ENCODE data around the gene KLHL8. TPM values are rescaled to one million over a fixed set of nuclear protein-coding genes. Genes with fewer than 3 reads are reported as not detected.
A peak's percentile ranks its signal among the peaks of the same experiment; 100 is the strongest.

KLHL8 gene
- total and polyA plus RNA-seq, 9 donors, result 7.9 to 13.9 (median 11.2) TPM

GRCh38 chr4:87213421-87214075 lies 6.9 kb downstream of the KLHL8 start:
- Histone ChIP-seq H3K4me1 (ENCODE audit: control insufficient read depth, insufficient read depth, low read length) (no peaks in the 10 kb centered on the region), H3K36me3 (ENCODE audit: control insufficient read depth, insufficient read depth, low read length) (no peaks in the 10 kb centered on the region), H3K27me3 (ENCODE audit: control insufficient read depth, insufficient read depth, low read length) (no peaks in the 10 kb centered on the region), H3K4me3 (ENCODE audit: low read length) (no peak overlapping the region), H3K27ac (ENCODE audit: low read length) (no peak overlapping the region), H3K9me3 (replicated peaks; ENCODE audit: control insufficient read depth, low read depth, low read length) (no peaks in the 10 kb centered on the region)
- WGBS (ENCODE audit: insufficient coverage), result 80% methylated on average over 1 of the region's 5 CpGs
- no peak for DNase-seq

- Histone ChIP-seq H3K27ac (ENCODE audit: low read length) (no peak overlapping the region), H3K4me1 (ENCODE audit: control insufficient read depth, insufficient read depth, low read length) (no peaks in the 10 kb centered on the region), H3K4me3 (ENCODE audit: low read length) (no peak overlapping the region), H3K36me3 (ENCODE audit: control insufficient read depth, insufficient read depth, low read length) (peaks cover 2% of the 10 kb centered on the region), H3K27me3 (ENCODE audit: control insufficient read depth, insufficient read depth, low read length) (no peaks in the 10 kb centered on the region), H3K9me3 (replicated peaks; ENCODE audit: control insufficient read depth, low read depth, low read length) (no peaks in the 10 kb centered on the region)
- 59% methylated on average over 4 of the region's 5 CpGs for WGBS (ENCODE audit: insufficient coverage)
- DNase-seq, result no peak
These were observed 9.0 kb downstream of the KLHL8 start for GRCh38 chr4:87211249-87211952.

- H3K9me3 ChIP-seq (replicated peaks; ENCODE audit: control insufficient read depth, low read depth, low read length), result no peaks in the 10 kb centered on the region
- peak; percentile 29 for DNase-seq
- no peaks in the 10 kb centered on the region for H3K4me1 ChIP-seq (ENCODE audit: control insufficient read depth, insufficient read depth, low read length)
- no peak overlapping the region for H3K4me3 ChIP-seq (ENCODE audit: low read length)
- no peak overlapping the region for H3K27ac ChIP-seq (ENCODE audit: low read length)
- peaks cover 2% of the 10 kb centered on the region for H3K36me3 ChIP-seq (ENCODE audit: control insufficient read depth, insufficient read depth, low read length)
- H3K27me3 ChIP-seq (ENCODE audit: control insufficient read depth, insufficient read depth, low read length), result no peaks in the 10 kb centered on the region
- 71% methylated on average over 1 of the region's 6 CpGs for WGBS (ENCODE audit: insufficient coverage)
These were observed 10.7 kb downstream of the KLHL8 start for GRCh38 chr4:87209696-87210095.

- no peaks in the 10 kb centered on the region for H3K9me3 ChIP-seq (replicated peaks; ENCODE audit: control insufficient read depth, low read depth, low read length)
- no peaks in the 10 kb centered on the region for H3K4me1 ChIP-seq (ENCODE audit: control insufficient read depth, insufficient read depth, low read length)
- WGBS (ENCODE audit: insufficient coverage), result no CpG with 5 or more reads among the region's 3 CpGs
- peaks cover 2% of the 10 kb centered on the region for H3K36me3 ChIP-seq (ENCODE audit: control insufficient read depth, insufficient read depth, low read length)
- no peak for DNase-seq
- no peak overlapping the region for H3K4me3 ChIP-seq (ENCODE audit: low read length)
- no peak overlapping the region for H3K27ac ChIP-seq (ENCODE audit: low read length)
- H3K27me3 ChIP-seq (ENCODE audit: control insufficient read depth, insufficient read depth, low read length), result no peaks in the 10 kb centered on the region
These were observed 11.2 kb downstream of the KLHL8 start for GRCh38 chr4:87209182-87209581.

GRCh38 chr4:87204559-87204958 lies 15.9 kb downstream of the KLHL8 start:
- Histone ChIP-seq H3K4me1 (ENCODE audit: control insufficient read depth, insufficient read depth, low read length) (no peaks in the 10 kb centered on the region), H3K9me3 (replicated peaks; ENCODE audit: control insufficient read depth, low read depth, low read length) (peaks cover 2% of the 10 kb centered on the region), H3K36me3 (ENCODE audit: control insufficient read depth, insufficient read depth, low read length) (peaks cover 2% of the 10 kb centered on the region), H3K4me3 (ENCODE audit: low read length) (no peak overlapping the region), H3K27me3 (ENCODE audit: control insufficient read depth, insufficient read depth, low read length) (no peaks in the 10 kb centered on the region), H3K27ac (ENCODE audit: low read length) (no peak overlapping the region)
- no peak for DNase-seq
- 50% methylated on average over 1 of the region's 1 CpG for WGBS (ENCODE audit: insufficient coverage)

- H3K27me3 ChIP-seq (ENCODE audit: control insufficient read depth, insufficient read depth, low read length), result no peaks in the 10 kb centered on the region
These were observed 23.5 kb downstream of the KLHL8 start for GRCh38 chr4:87196927-87197326.

GRCh38 chr4:87196146-87196545 lies 24.3 kb downstream of the KLHL8 start:
- DNase-seq, result no peak
- H3K27ac ChIP-seq (ENCODE audit: low read length), result no peak overlapping the region
- H3K9me3 ChIP-seq (replicated peaks; ENCODE audit: control insufficient read depth, low read depth, low read length), result no peaks in the 10 kb centered on the region
- no CpG with 5 or more reads among the region's 2 CpGs for WGBS (ENCODE audit: insufficient coverage)
- H3K36me3 ChIP-seq (ENCODE audit: control insufficient read depth, insufficient read depth, low read length), result no peaks in the 10 kb centered on the region
- H3K27me3 ChIP-seq (ENCODE audit: control insufficient read depth, insufficient read depth, low read length), result no peaks in the 10 kb centered on the region
- no peaks in the 10 kb centered on the region for H3K4me1 ChIP-seq (ENCODE audit: control insufficient read depth, insufficient read depth, low read length)
- no peak overlapping the region for H3K4me3 ChIP-seq (ENCODE audit: low read length)

More at GRCh38 chr4:87196927-87197326, 23.5 kb downstream of the KLHL8 start:
- no peaks in the 10 kb centered on the region for H3K4me1 ChIP-seq (ENCODE audit: control insufficient read depth, insufficient read depth, low read length)
- H3K36me3 ChIP-seq (ENCODE audit: control insufficient read depth, insufficient read depth, low read length), result no peaks in the 10 kb centered on the region
- DNase-seq, result no peak
- no peak overlapping the region for H3K27ac ChIP-seq (ENCODE audit: low read length)
- WGBS (ENCODE audit: insufficient coverage), result no CpG with 5 or more reads among the region's 1 CpG
- no peaks in the 10 kb centered on the region for H3K9me3 ChIP-seq (replicated peaks; ENCODE audit: control insufficient read depth, low read depth, low read length)
- no peak overlapping the region for H3K4me3 ChIP-seq (ENCODE audit: low read length)

- Histone ChIP-seq H3K9me3 (replicated peaks; ENCODE audit: control insufficient read depth, low read depth, low read length) (no peaks in the 10 kb centered on the region), H3K36me3 (ENCODE audit: control insufficient read depth, insufficient read depth, low read length) (no peaks in the 10 kb centered on the region), H3K27me3 (ENCODE audit: control insufficient read depth, insufficient read depth, low read length) (no peaks in the 10 kb centered on the region), H3K4me1 (ENCODE audit: control insufficient read depth, insufficient read depth, low read length) (no peaks in the 10 kb centered on the region), H3K4me3 (ENCODE audit: low read length) (no peak overlapping the region), H3K27ac (ENCODE audit: low read length) (no peak overlapping the region)
- no peak for DNase-seq
- no CpG with 5 or more reads among the region's 4 CpGs for WGBS (ENCODE audit: insufficient coverage)
These were observed 26.3 kb downstream of the KLHL8 start for GRCh38 chr4:87193958-87194675.

- H3K36me3 ChIP-seq (ENCODE audit: control insufficient read depth, insufficient read depth, low read length), result no peaks in the 10 kb centered on the region
- no peaks in the 10 kb centered on the region for H3K4me1 ChIP-seq (ENCODE audit: control insufficient read depth, insufficient read depth, low read length)
- no peak overlapping the region for H3K4me3 ChIP-seq (ENCODE audit: low read length)
- no peak for DNase-seq
- H3K9me3 ChIP-seq (replicated peaks; ENCODE audit: control insufficient read depth, low read depth, low read length), result no peaks in the 10 kb centered on the region
- no peak overlapping the region for H3K27ac ChIP-seq (ENCODE audit: low read length)
- WGBS (ENCODE audit: insufficient coverage), result no CpG with 5 or more reads among the region's 3 CpGs
- H3K27me3 ChIP-seq (ENCODE audit: control insufficient read depth, insufficient read depth, low read length), result no peaks in the 10 kb centered on the region
These were observed 28.1 kb downstream of the KLHL8 start for GRCh38 chr4:87192145-87192919.

- H3K27ac ChIP-seq (ENCODE audit: low read length), result no peak overlapping the region
- H3K4me3 ChIP-seq (ENCODE audit: low read length), result no peak overlapping the region
- DNase-seq, result peak; percentile 4
- no peaks in the 10 kb centered on the region for H3K36me3 ChIP-seq (ENCODE audit: control insufficient read depth, insufficient read depth, low read length)
- H3K27me3 ChIP-seq (ENCODE audit: control insufficient read depth, insufficient read depth, low read length), result no peaks in the 10 kb centered on the region
- no peaks in the 10 kb centered on the region for H3K4me1 ChIP-seq (ENCODE audit: control insufficient read depth, insufficient read depth, low read length)
- 82% methylated on average over 6 of the region's 7 CpGs for WGBS (ENCODE audit: insufficient coverage)
- H3K9me3 ChIP-seq (replicated peaks; ENCODE audit: control insufficient read depth, low read depth, low read length), result no peaks in the 10 kb centered on the region
These were observed 31.5 kb downstream of the KLHL8 start for GRCh38 chr4:87188932-87189331.

All from muscle of leg (tissue), 11 donors.